Measurements from ENCODE around the gene IPO5.
"Not testable (repeated sequence)": the region's sequence is repeated elsewhere in the genome, so short reads cannot be mapped to it uniquely, and the experiment has no call there.

IPO5 gene

DNA sequence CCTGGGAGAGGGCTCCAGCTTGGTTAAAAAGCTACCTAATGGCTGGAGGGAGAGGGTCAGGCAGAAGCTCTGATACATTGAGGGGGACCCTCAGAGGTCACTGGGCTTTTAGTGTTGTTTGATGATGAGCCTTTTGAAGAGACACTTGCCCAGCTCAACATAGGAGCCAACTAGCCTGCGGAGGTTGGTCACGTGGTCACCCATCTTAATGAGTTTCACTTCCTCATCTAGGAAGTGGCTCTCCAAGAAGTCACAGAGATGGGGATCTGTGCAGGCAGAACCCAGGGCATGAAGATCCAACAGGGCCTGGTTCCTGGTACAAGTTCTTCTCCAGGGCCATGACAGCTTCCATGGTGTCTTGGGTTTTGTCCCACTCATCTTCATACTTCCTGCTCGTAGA is 33.4 kb downstream of the IPO5 start:
- TF ChIP-seq CTCF (IDR thresholded peaks at IDR 0.05; ENCODE audit: low read length) (no peak), EZH2 (IDR thresholded peaks at IDR 0.05; ENCODE audit: borderline replicate concordance, low read length) (no peak)
- Histone ChIP-seq H3F3A (ENCODE audit: insufficient read depth, low read length) (no peaks in the 10 kb centered on the region), H3K27me3 (ENCODE audit: insufficient read depth, low read length) (no peaks in the 10 kb centered on the region), H3K79me2 (ENCODE audit: insufficient read depth, low read length) (peaks cover 9% of the 10 kb centered on the region), H4K20me1 (ENCODE audit: insufficient read depth, low read length) (peaks cover 5% of the 10 kb centered on the region; the same call in 1 of the 2 replicates), H3K4me2 (ENCODE audit: low read length) (no peak overlapping the region), H3K4me1 (ENCODE audit: insufficient read depth, low read length, severe bottlenecking) (no peaks in the 10 kb centered on the region), H3K9me3 (ENCODE audit: low read length) (no peaks in the 10 kb centered on the region), H3K9me2 (ENCODE audit: low read depth, low read length) (no peaks in the 10 kb centered on the region), H3K4me3 (ENCODE audit: low read depth, low read length, poor library complexity, severe bottlenecking) (no peak overlapping the region), H3K9ac (ENCODE audit: low read length) (no peak overlapping the region), H3K36me3 (ENCODE audit: insufficient read depth, low read length) (peaks cover 97% of the 10 kb centered on the region), H2AFZ (ENCODE audit: low read length) (no peak overlapping the region), H3K27ac (ENCODE audit: low read depth, low read length, poor library complexity, severe bottlenecking) (no peak overlapping the region)

DNA sequence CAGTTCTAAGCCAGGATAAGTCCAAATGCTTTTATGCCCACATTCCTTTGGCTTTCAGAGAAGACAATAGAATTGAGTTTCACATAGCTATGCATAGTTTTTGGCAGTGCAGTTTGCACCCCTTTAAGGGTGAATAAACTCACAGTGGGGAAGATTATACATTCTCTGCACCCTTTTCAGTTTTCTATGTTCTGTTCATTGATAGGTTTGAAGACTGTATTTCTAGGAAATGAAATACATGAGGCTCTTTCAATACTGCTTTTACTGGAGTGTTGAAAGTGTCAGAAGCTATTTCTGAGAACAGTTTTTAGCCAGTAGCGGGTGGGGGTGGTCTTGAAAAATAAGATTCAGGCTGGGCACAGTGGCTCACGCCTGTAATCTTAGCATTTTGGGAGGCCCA is 46.2 kb downstream of the IPO5 start:
- H3K4me3 ChIP-seq (ENCODE audit: low read depth, low read length, poor library complexity, severe bottlenecking): no peak overlapping the region
- no peaks in the 10 kb centered on the region for H3K4me1 ChIP-seq (ENCODE audit: insufficient read depth, low read length, severe bottlenecking)
- TF ChIP-seq EZH2 (IDR thresholded peaks at IDR 0.05; ENCODE audit: borderline replicate concordance, low read length): no peak
- no peak for TF ChIP-seq CTCF (IDR thresholded peaks at IDR 0.05; ENCODE audit: low read length)
- H3K27me3 ChIP-seq (ENCODE audit: insufficient read depth, low read length): no peaks in the 10 kb centered on the region
- no peaks in the 10 kb centered on the region for H3K9me2 ChIP-seq (ENCODE audit: low read depth, low read length)
- H3K36me3 ChIP-seq (ENCODE audit: insufficient read depth, low read length): peaks cover 96% of the 10 kb centered on the region
- no peaks in the 10 kb centered on the region for H4K20me1 ChIP-seq (ENCODE audit: insufficient read depth, low read length)
- H3K9ac ChIP-seq (ENCODE audit: low read length): no peak overlapping the region
- no peaks in the 10 kb centered on the region for H3K79me2 ChIP-seq (ENCODE audit: insufficient read depth, low read length)
- H3K9me3 ChIP-seq (ENCODE audit: low read length): no peaks in the 10 kb centered on the region
- no peak overlapping the region for H3K4me2 ChIP-seq (ENCODE audit: low read length)
- H3K27ac ChIP-seq (ENCODE audit: low read depth, low read length, poor library complexity, severe bottlenecking): no peak overlapping the region
- no peaks in the 10 kb centered on the region for H3F3A ChIP-seq (ENCODE audit: insufficient read depth, low read length)
- H2AFZ ChIP-seq (ENCODE audit: low read length): no peak overlapping the region

DNA sequence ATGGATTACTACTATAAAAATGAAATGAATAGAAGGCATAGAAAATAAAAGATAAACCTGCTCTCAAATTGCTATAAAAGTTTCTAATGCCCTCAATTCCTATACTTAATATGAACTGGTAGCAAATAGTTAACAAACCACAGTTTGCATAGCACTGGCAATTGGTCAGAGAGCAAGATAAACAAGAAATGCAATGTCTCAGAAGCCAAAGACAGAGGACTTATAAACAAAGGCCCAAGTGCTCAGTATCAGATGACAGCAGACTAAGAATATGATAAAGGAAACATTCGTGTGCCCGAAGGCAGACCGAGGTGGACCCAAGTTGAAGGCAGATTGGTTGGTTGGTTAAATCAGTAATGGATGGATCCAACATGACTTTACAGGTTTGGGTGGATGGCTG is 50.6 kb downstream of the IPO5 start:
- H3K36me3 ChIP-seq (ENCODE audit: insufficient read depth, low read length): peaks cover 92% of the 10 kb centered on the region
- no peak overlapping the region for H3K4me3 ChIP-seq (ENCODE audit: low read depth, low read length, poor library complexity, severe bottlenecking)
- no peak overlapping the region for H3K4me2 ChIP-seq (ENCODE audit: low read length)
- no peaks in the 10 kb centered on the region for H3K4me1 ChIP-seq (ENCODE audit: insufficient read depth, low read length, severe bottlenecking)
- no peak overlapping the region for H3K27ac ChIP-seq (ENCODE audit: low read depth, low read length, poor library complexity, severe bottlenecking)
- no peaks in the 10 kb centered on the region for H3K27me3 ChIP-seq (ENCODE audit: insufficient read depth, low read length)
- TF ChIP-seq CTCF (IDR thresholded peaks at IDR 0.05; ENCODE audit: low read length): no peak
- no peak for TF ChIP-seq EZH2 (IDR thresholded peaks at IDR 0.05; ENCODE audit: borderline replicate concordance, low read length)
- no peak overlapping the region for H3K9ac ChIP-seq (ENCODE audit: low read length)
- no peaks in the 10 kb centered on the region for H3F3A ChIP-seq (ENCODE audit: insufficient read depth, low read length)
- H3K9me2 ChIP-seq (ENCODE audit: low read depth, low read length): no peaks in the 10 kb centered on the region
- H3K9me3 ChIP-seq (ENCODE audit: low read length): no peaks in the 10 kb centered on the region
- H4K20me1 ChIP-seq (ENCODE audit: insufficient read depth, low read length): no peaks in the 10 kb centered on the region
- H3K79me2 ChIP-seq (ENCODE audit: insufficient read depth, low read length): no peaks in the 10 kb centered on the region
- H2AFZ ChIP-seq (ENCODE audit: low read length): no peak overlapping the region

DNA sequence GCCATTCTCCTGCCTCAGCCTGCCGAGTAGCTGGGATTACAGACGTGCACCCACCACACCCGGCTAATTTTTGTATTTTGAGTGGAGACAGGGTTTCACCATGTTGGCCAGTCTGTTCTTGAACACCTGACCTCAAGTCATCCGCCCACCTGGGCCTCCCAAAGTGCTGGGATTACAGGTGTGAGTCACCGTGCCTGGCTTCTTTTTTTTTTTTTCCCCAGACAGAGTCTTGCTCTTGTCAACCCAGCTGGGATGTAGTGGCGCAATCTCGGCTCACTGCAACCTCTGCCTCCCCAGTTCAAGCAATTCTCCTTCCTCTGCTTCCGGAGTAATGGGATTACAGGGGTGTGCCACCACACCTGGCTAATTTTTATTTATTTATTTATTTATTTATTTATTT is 51.5 kb downstream of the IPO5 start:
- H3K4me2 ChIP-seq (ENCODE audit: low read length); H3K4me1 ChIP-seq (ENCODE audit: insufficient read depth, low read length, severe bottlenecking); H2AFZ ChIP-seq (ENCODE audit: low read length); H3K27me3 ChIP-seq (ENCODE audit: insufficient read depth, low read length); H3K9ac ChIP-seq (ENCODE audit: low read length); H3K9me3 ChIP-seq (ENCODE audit: low read length); H3K27ac ChIP-seq (ENCODE audit: low read depth, low read length, poor library complexity, severe bottlenecking); H3K79me2 ChIP-seq (ENCODE audit: insufficient read depth, low read length); H3K4me3 ChIP-seq (ENCODE audit: low read depth, low read length, poor library complexity, severe bottlenecking); H3K9me2 ChIP-seq (ENCODE audit: low read depth, low read length); H4K20me1 ChIP-seq (ENCODE audit: insufficient read depth, low read length); H3F3A ChIP-seq (ENCODE audit: insufficient read depth, low read length): not testable (repeated sequence)
- H3K36me3 ChIP-seq (ENCODE audit: insufficient read depth, low read length): peaks cover 92% of the 10 kb centered on the region
